Osteoblast (primary cell): ENCODE measurements around the gene MYLK2. TPM values are rescaled to one million over a fixed set of nuclear protein-coding genes. Genes with fewer than 3 reads are reported as not detected.

ENCODE experiments used
- DNase-seq: peaks from one replicate; pipeline ENCODE4 v3.0.0; 2011; ENCODE audit warnings: low spot score, mixed read lengths; ENCODE audit not compliant: insufficient read length; ENCODE audit errors: missing footprints
- H2AFZ ChIP-seq: 2 replicates; pipeline ENCODE4 v1.6.0; 2011; ENCODE audit warnings: mild to moderate bottlenecking, low read length
- H3K27ac ChIP-seq: 2 replicates; pipeline ENCODE4 v1.5.1; 2011; ENCODE audit warnings: mild to moderate bottlenecking, low read depth, low read length, moderate library complexity
- H3K27me3 ChIP-seq: 2 replicates; pipeline ENCODE4 v1.6.0; 2012; ENCODE audit warnings: mild to moderate bottlenecking, control low read depth, inconsistent platforms, low read length, moderate library complexity; ENCODE audit not compliant: insufficient read depth
- H3K36me3 ChIP-seq: 2 replicates; pipeline ENCODE4 v1.5.1; 2011; ENCODE audit warnings: mild to moderate bottlenecking, low read length, control low read depth, moderate library complexity; ENCODE audit not compliant: insufficient read depth
- H3K4me1 ChIP-seq: 2 replicates; pipeline ENCODE4 v1.5.1; 2011; ENCODE audit warnings: mild to moderate bottlenecking, low read length, control low read depth, moderate library complexity; ENCODE audit not compliant: insufficient read depth
- H3K4me2 ChIP-seq: 2 replicates; pipeline ENCODE4 v1.6.0; 2011; ENCODE audit warnings: mild to moderate bottlenecking, low read length; ENCODE audit not compliant: insufficient read depth
- H3K4me3 ChIP-seq: fragments of 200-600 bp; sonication (generic); 3 replicates; pipeline ENCODE4 v1.5.1; 2012; ENCODE audit warnings: mild to moderate bottlenecking, low read length, inconsistent platforms; ENCODE audit not compliant: insufficient read depth
- H3K79me2 ChIP-seq: 2 replicates; pipeline ENCODE4 v1.6.0; 2012; ENCODE audit warnings: mild to moderate bottlenecking, low read length, control low read depth, inconsistent platforms; ENCODE audit not compliant: insufficient read depth
- H3K9me3 ChIP-seq: 2 replicates; pipeline ENCODE4 v1.5.1; 2011; ENCODE audit warnings: low read depth, low read length, control low read depth
- H4K20me1 ChIP-seq: 2 replicates; pipeline ENCODE4 v1.6.0; 2012; ENCODE audit warnings: mild to moderate bottlenecking, low read length, control low read depth; ENCODE audit not compliant: insufficient read depth
- total RNA-seq: library from RNA; depleted of rRNA; stranded (reverse); fragments of >200 nt; gene quantifications from 2 replicates; pipeline ENCODE4 v1.2.3, GENCODE V29; 2012
- TF ChIP-seq, protein P1 (sequence below): IDR thresholded peaks from 2 replicates; pipeline ENCODE4 v1.5.1; 2011; ENCODE audit warnings: mild to moderate bottlenecking, low read depth, low read length, moderate library complexity; ENCODE audit errors: extremely low read depth

MYLK2 gene
- total RNA-seq, 1 donor: 0.36 TPM

DNA sequence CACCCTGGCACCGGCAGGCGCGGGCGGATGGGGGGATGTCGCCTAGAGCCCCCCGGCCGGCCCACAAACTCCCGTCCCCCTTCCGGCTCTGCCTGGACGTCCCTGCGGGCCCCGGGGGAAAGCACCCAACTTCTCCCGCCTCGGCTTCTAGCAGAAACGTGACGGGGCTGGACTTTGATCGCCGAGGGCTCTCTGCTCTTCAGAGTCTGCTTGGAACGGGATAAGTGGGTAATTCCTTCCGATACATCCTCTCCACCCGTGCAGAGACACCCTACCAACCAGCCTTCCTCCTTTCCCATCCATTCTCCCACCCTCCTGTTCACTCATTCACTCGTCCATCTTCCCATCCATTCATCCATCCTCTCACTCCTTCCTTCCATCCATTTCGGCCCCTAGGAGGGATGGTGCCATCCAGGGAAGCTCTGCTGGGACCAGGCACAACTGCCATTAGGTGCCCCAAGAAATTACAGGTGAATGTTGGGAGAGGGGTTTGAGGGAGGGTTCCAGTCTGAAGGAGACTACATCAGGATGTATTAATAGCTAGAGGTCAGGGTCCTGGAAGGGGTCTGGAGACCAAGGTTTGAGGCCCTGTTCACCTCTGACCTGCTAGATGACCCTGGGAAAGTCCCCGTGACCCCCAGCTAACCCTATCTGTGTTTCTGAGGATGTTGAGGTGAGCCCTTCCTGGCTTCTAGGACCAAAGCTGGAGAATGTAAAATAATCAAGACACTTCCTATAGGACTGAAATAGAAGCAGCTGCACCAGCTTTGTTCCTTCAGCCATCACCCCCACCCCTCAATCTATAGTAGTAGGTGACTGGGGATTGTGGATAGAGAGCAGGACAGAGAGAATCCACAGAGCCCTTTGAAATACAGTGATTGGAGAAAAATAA lies 51.8 kb downstream of the MYLK2 start:
- H3K4me2 ChIP-seq: peak overlapping the region; percentile 88
- H3K27ac ChIP-seq: no peak overlapping the region
- no peak for DNase-seq
- no peaks in the 10 kb centered on the region for H3K9me3 ChIP-seq
- no peaks in the 10 kb centered on the region for H3K36me3 ChIP-seq
- peaks cover 3% of the 10 kb centered on the region for H4K20me1 ChIP-seq
- H3K4me3 ChIP-seq: peak overlapping the region; percentile 68
- TF ChIP-seq, protein P1, sequence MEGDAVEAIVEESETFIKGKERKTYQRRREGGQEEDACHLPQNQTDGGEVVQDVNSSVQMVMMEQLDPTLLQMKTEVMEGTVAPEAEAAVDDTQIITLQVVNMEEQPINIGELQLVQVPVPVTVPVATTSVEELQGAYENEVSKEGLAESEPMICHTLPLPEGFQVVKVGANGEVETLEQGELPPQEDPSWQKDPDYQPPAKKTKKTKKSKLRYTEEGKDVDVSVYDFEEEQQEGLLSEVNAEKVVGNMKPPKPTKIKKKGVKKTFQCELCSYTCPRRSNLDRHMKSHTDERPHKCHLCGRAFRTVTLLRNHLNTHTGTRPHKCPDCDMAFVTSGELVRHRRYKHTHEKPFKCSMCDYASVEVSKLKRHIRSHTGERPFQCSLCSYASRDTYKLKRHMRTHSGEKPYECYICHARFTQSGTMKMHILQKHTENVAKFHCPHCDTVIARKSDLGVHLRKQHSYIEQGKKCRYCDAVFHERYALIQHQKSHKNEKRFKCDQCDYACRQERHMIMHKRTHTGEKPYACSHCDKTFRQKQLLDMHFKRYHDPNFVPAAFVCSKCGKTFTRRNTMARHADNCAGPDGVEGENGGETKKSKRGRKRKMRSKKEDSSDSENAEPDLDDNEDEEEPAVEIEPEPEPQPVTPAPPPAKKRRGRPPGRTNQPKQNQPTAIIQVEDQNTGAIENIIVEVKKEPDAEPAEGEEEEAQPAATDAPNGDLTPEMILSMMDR: no peak
- H3K79me2 ChIP-seq: no peaks in the 10 kb centered on the region
- H3K27me3 ChIP-seq: peaks cover 42% of the 10 kb centered on the region
- no peak overlapping the region for H2AFZ ChIP-seq
- peaks cover 3% of the 10 kb centered on the region for H3K4me1 ChIP-seq

DNA sequence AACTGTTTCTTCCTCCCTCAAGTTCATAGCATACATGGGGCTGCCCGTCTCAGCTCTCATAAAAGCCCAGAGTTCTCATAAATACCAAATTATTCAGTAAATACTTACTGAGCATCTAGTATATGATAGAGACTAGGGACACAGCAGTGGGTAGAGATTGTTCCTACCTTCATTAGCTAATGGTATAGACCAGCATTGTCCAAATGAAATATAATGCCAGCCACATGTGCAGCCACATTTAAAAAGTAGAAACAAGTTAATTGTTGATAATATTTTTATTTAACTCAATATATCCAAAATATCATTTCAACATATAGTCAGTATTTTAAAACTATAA lies 52.4 kb downstream of the MYLK2 start:
- H3K27me3 ChIP-seq: peaks cover 42% of the 10 kb centered on the region
- no peak overlapping the region for H3K27ac ChIP-seq
- no peak overlapping the region for H3K4me2 ChIP-seq
- no peak for DNase-seq
- TF ChIP-seq, protein P1: no peak
- H3K4me3 ChIP-seq: no peak overlapping the region
- H3K9me3 ChIP-seq: no peaks in the 10 kb centered on the region
- peaks cover 3% of the 10 kb centered on the region for H3K4me1 ChIP-seq
- peaks cover 3% of the 10 kb centered on the region for H4K20me1 ChIP-seq
- no peak overlapping the region for H2AFZ ChIP-seq
- no peaks in the 10 kb centered on the region for H3K79me2 ChIP-seq
- no peaks in the 10 kb centered on the region for H3K36me3 ChIP-seq

DNA sequence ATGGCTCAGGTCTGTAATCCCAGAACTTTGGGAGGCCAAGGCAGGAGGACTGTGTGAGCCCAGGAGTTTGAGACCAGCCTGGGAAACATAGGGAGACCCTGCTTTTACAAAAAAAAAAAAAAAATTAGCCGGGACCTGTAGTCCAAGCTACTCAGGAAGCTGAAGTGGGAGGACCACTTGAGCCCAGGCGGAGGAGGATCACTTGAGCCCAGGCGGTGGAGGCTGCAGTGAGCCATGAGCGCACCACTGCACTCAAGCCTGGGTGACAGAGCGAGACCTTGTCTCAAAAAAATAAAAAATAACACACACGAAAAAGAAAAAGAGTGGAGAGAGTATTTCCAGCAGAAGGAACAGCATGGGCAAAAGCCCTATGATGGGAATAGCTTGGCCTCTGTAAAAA lies 53.2 kb downstream of the MYLK2 start:
- TF ChIP-seq, protein P1: no peak
- H3K9me3 ChIP-seq: no peaks in the 10 kb centered on the region
- no peak for DNase-seq
- no peak overlapping the region for H2AFZ ChIP-seq
- peaks cover 3% of the 10 kb centered on the region for H3K4me1 ChIP-seq
- no peak overlapping the region for H3K27ac ChIP-seq
- no peaks in the 10 kb centered on the region for H3K79me2 ChIP-seq
- H3K36me3 ChIP-seq: no peaks in the 10 kb centered on the region
- no peak overlapping the region for H3K4me3 ChIP-seq
- peaks cover 42% of the 10 kb centered on the region for H3K27me3 ChIP-seq
- H3K4me2 ChIP-seq: no peak overlapping the region
- H4K20me1 ChIP-seq: peaks cover 3% of the 10 kb centered on the region

DNA sequence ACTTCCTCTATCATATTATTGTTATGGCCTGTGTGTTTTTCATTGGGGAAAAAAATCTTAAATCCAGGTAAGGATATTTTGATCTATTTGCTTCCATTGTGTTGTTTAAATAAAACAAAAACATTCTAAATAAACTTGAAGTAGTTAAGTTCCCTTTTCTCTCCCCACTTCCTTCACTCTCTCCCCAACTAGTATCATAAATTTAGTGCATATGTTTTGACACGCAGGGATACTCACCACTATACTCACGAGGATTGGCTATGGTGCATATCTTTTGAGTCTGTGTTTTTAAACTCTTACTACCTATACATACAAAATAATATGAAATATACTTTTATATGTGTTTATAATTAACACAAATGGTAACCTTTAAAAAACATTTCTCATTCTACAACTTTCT lies 56.5 kb downstream of the MYLK2 start:
- H3K27ac ChIP-seq: no peak overlapping the region
- H3K4me2 ChIP-seq: no peak overlapping the region
- H2AFZ ChIP-seq: no peak overlapping the region
- no peaks in the 10 kb centered on the region for H3K36me3 ChIP-seq
- no peaks in the 10 kb centered on the region for H4K20me1 ChIP-seq
- H3K27me3 ChIP-seq: peaks cover 33% of the 10 kb centered on the region
- no peaks in the 10 kb centered on the region for H3K79me2 ChIP-seq
- TF ChIP-seq, protein P1: no peak
- peaks cover 4% of the 10 kb centered on the region for H3K4me1 ChIP-seq
- no peak for DNase-seq
- no peak overlapping the region for H3K4me3 ChIP-seq
- H3K9me3 ChIP-seq: no peaks in the 10 kb centered on the region
